NCI-H187 (cell line): Measurements from ENCODE around the gene SKIC2.
"Not testable (repeated sequence)": the region's sequence is repeated elsewhere in the genome, so short reads cannot be mapped to it uniquely, and the experiment has no call there.

Experiments used
- DNase-seq, 2 experiments: peaks; one replicate each; lab custom pipeline; 2025; lab: John Stamatoyannopoulos, UW

SKIC2 gene

DNA sequence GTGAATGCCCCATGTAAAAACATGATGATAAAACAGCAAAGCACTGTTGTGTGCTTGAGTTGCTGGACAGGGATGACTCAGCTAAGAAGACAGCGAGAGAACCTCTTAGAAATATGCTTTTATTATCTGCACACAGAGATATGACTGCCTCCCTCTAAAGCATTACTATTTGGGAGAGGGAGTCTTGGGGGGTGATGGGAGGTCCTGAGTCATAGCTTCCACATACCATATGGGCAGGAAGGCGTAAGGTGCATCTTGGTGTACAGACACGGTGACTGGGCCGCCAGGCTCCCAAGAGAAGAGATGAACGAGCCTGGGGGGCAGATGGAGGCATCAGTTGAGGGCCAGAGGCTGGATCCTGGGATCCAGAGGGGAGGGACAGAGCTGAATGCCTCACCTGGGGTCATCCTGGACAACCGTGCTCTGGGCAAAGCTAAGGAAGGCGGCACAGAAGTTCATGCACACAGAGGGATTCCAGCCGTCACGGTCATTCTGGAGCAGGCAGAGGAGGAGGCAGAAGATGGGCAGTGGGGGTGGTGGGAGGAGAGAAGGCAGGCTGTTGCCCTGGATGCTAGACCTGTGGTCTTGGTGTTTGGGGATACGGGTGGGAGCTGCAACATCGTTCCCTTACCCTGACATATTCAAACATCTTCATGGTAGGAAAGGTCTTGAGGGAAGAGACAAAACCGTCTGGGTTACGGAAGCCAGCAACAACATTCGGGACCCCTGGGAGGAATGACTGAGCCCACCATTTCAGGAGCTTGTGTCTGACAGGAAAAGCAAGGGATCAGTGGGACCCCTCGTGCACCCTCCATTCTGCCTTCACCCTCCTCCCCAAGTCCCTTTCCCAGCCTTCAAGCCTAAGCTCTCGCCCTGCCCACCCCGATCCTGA is 11.0 kb downstream of the SKIC2 start:
- no peak for DNase-seq

DNA sequence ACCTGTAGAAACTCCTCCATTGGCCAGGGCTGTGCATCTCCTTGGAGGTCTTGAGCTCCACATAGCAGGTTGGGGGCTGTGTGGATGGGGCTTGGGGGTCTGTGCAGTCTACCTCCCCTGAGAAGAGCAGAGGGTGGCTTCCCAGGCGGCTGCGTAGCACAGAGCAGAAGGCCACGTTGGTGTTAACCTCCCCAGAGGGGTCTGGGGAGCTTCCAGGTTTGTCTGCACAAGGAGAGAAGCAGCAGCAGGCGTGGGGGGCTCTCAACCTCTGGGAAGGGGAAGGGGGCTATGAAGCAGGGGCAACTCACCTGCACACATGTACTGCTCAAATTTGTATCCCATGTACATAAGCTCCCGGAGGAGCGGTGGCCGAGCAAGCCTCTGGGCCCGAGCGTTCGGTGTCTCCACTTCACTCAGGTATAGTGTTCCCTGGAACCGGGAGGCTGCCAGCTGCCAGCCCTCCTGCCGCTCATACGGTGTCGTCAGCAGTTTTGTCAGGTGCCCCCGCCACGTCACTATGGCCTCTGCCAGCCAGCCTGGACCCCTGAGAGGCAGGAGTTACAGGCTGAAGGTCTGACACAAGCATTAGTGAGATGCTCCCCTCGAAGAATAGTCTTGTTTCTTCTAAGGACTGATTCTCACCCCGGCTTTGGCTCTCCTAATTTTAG is 11.8 kb downstream of the SKIC2 start:
- DNase-seq, result no peak

DNA sequence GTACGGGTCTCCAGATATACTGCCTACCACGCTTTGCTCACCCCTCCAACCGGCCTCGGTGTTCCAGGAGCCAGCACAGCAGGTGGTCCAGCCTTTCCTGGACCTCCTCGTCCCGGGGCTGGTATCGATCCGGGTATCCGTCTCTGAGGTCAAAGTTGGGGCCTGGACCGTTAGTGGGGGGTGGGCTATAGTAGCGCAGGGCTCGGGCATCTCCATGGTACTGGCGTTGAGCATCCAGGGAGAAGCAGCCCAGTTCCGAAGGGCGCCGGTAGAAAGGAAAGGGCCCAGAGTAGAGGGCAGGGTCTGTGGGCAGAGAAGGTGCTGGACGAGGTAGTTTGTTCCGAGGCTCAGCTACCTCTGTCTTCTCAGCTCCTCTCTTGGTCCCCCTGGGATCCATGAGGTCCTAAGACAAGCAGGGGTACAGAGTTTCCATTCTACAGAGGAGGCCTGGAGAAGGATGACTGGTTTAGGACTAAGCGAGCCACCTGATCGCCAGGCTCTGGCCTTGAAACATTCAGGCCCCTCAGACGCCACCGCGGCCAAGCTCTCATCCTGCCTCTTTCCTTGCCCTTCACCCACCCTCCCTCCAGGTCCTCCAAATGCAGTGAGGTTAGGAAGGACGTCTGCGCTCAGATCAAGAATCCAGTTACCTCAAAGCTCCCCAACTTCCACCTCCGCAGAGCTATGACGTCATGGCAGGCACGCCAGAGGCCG is 12.5 kb downstream of the SKIC2 start:
- DNase-seq, result no peak

DNA sequence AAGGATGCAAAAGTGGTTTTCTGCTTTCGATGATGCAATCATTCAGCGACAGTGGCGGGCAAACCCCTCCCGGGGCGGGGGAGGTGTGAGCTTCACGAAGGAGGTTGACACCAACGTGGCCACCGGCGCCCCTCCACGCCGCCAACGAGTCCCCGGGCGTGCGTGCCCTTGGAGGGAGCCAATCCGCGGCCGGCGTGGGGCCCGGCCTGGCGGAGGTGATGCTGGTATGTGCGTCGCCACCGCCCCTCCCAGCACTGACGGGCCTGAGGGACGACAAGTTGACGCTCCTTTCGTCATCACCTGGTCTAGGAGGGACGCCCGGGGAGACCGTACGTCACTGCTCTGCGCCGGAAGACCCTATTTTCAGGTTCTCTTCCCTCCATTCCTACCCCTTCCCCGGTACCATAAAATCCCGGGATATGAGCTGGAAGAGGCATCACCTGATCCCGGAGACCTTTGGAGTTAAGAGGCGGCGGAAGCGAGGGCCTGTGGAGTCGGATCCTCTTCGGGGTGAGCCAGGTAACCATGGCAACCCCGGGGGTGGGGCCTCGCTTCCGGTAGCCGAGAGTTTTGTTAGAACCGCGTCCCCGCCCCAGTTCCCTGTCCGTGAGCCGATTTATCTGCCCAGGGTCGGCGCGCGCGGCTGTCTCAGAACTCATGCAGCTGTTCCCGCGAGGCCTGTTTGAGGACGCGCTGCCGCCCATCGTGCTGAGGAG is 13.2 kb downstream of the SKIC2 start, which contains the start of gene DXO:
DXO (minus strand) TSS at position 146 of the 716 bp plus-strand sequence. CDS start 463 bp downstream, outside the sequence.
- DNase-seq, result peak; percentile 94 to 97

DNA sequence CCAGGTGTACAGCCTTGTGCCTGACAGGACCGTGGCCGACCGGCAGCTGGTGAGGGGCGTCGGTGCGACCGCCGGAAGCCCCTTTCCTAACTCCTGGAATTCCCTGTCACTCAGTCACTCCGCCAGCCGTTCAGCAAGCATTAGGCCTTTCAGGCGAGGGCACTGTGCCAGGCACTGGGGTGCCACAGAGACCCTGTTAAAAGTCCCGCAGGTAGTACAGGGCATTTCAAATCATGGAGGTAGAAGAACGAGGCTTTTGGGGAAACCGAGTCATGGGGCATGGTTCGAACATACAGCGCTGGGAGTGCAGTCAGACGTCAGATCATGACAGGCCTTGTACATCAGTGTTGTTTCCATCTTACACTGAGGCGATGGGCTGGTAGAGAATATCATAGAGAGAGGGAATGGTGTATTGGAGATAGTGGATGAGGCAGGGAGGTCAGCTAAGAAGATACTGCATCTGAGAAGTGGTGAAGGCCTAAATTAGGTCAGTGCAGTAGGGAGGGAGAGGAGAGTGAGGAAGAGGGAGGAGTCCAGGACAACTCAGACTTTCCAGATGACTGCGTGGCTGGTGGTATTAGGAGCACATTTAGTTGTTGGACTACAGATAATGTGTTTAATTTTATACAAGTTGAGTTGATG is 13.9 kb downstream of the SKIC2 start:
- DNase-seq, result no peak

DNA sequence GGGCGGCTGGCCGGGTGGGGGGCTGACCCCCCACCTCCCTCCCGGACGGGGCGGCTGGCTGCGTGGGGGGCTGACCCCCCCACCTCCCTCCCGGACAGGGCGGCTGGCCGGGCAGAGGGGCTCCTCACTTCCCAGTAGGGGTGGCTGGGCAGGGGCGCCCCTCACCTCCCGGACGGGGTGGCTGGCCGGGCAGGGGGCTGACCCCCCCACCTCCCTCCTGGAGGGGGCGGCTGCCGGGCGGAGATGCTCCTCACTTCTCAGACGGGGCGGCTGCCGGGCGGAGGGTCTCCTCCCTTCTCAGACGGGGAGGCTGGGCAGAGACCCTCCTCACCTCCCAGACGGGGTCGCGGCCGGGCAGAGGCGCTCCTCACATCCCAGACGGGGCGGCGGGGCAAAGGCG is 17.1 kb downstream of the SKIC2 start:
- DNase-seq, result not testable (repeated sequence)

DNA sequence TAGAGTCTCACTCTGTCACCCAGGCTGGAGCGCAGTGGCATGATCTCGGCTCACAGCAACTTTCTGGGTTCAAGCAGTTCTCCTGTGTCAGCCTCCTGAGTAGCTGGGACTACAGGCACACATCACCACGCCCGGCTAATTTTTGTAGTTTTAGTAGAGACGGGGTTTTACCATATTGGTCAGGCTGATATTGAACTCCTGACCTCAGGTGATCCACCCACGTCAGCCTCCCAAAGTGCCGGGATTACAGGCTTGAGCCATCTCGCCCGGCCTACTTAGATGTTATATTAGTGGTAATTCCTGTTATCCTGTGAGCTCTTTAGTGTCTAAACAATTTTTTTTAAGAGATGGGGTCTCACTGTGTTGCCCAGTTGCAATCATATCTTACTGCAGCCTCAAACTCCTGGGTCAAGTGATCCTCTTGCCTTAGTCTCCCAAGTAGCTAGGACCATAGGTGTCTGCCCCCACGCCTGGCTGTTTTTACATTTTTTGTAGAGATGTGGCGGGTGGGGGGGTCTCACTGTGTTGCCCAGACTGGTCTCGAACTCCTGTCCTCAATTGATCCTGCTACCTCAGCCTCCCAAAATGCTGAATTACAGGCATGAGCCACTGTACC is 18.9 kb downstream of the SKIC2 start:
- no peak for DNase-seq

DNA sequence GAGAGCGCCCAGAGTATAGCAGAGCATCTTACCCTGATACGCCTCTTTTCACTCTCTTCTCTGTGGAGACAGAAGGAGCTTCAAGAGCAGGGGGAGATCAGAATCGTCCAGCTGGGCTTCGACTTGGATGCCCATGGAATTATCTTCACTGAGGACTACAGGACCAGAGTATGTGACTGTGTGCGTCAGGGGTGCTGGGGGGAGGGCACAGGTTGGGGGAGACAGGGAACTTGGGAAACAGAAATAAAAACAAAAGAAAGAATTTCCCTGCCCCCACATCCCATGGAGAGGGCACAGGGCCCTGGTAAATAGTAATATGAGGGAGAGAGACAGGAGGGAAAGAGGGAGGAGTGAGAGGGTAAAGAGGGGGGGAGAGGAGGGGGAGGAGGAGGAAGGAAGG is 19.9 kb downstream of the SKIC2 start:
- DNase-seq, result no peak

DNA sequence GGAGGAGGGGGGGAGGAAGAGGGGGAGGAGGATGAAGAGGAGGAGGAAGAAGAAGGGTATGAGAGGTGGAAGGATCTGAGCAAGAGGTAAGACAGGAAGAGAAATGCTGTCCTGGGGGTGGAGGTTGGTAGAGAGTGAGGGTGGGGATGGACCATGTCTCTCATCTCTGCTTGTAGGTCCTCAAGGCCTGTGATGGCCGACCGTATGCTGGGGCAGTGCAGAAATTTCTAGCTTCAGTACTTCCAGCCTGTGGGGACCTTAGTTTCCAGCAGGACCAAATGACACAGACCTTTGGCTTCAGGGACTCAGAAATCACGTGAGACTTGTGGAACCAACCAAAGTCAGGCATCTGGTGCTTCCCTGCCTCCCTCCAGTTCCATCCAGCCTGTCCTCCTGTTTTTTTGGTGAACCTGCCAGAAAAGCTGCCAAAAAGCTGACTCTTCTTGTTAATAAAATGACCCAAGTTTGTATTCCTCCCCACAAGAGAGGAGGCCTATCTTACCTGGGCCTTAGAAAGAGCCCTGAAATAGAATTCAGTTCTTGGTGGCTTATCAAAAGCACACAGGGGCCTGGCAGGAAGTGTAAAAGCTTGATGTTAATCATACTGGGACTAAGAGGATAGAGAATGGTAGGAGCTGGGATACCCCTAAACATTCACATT is 20.4 kb downstream of the SKIC2 start:
- no peak for DNase-seq

DNA sequence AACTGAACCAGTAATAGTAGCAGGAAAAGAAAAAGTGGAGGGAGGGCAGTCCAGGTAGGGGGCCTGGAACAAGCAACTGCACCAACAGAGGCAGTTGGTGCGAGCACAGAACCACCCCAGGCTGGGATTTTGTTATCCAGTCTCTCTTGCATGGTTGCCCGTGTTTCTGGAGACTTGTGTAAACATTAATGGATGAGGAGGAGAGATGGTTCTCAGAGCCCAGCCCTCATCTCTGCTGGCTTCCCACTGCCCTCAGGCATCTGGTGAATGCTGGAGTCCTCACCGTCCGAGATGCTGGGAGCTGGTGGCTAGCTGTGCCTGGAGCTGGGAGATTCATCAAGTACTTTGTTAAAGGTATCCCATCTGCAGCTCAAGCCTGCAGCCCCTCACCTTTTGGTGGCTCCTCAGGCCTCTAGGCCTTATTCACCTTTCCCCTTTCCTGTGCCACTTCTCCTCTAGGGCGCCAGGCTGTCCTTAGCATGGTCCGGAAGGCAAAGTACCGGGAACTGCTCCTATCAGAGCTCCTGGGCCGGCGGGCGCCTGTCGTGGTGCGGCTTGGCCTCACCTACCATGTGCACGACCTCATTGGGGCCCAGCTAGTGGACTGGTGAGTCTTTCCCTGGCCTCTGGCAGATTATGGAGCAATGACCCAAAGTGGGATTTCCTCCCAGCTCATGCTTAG is 21.4 kb downstream of the SKIC2 start:
- DNase-seq, result not testable (repeated sequence)

DNA sequence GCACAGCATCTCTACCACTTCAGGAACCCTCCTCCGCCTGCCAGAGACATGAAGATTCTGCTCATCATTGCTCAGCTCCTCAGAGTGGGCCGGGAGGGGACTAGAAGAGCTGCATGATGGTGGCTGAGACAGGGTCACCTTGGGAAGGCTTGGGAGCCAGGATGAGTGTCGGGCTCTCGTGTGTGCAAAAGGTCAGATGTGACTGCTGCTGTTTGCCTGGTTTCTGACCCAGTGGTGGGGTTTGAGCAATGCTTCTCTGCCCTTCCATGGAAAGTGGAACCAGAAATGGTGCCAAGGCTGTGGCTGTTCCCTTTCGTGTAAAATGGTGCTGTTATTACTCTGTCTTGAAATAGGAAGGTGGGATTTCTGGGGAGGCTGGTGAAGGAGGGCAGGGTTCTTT is 22.0 kb downstream of the SKIC2 start:
- not testable (repeated sequence) for DNase-seq

DNA sequence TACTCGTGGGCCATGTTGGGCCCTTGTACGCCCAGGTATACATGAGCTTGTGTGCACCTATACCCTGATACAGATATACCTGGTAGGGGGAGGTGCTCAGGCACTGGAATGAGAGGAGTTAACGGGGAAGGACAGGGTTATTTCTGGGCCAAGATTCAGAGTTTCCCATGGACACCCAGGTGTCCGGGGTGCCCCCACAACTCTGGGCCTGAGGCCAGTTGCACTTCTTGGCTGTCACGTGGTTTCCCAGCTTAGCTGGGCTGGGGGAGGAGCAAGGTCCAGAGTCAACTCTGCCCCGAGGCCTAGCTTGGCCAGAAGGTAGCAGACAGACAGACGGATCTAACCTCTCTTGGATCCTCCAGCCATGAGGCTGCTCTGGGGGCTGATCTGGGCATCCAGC is 22.8 kb downstream of the SKIC2 start, which contains the start of gene C4A:
C4A (plus strand) TSS at position 314 of the 400 bp plus-strand sequence; CDS start at position 365, 51 bp downstream.
- DNase-seq, result not testable (repeated sequence)

DNA sequence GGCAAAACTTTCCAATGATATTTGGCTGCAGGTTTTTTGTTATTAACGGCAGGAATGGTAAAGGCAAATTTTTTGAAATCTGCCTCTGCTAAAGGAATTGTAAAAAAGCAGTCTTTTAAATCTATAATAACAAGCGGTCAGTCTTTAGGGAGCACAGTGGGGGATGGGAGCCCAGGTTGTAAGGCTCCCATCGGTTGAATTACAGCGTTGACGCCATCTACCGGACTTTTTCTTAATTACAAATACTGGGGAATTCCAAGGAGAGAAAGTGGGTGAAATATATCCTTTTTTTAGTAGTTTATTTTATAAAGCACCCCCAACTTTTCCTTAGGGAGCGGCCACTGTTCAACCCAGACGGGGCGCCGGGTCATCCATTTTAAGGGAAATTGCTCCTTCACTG is 30.4 kb downstream of the SKIC2 start:
- DNase-seq, result not testable (repeated sequence)

DNA sequence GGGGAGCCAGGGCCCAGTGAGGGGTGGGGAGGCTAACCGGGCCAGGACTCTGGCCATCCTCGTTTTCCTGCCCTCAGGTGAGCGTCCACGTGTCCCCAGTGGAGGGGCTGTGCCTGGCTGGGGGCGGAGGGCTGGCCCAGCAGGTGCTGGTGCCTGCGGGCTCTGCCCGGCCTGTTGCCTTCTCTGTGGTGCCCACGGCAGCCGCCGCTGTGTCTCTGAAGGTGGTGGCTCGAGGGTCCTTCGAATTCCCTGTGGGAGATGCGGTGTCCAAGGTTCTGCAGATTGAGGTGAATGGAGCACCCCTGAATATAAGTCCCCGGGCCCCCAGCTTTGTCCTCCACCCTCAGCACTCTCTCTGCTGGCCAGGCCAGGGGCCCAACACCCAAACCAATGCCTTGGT is 35.4 kb downstream of the SKIC2 start:
- not testable (repeated sequence) for DNase-seq

DNA sequence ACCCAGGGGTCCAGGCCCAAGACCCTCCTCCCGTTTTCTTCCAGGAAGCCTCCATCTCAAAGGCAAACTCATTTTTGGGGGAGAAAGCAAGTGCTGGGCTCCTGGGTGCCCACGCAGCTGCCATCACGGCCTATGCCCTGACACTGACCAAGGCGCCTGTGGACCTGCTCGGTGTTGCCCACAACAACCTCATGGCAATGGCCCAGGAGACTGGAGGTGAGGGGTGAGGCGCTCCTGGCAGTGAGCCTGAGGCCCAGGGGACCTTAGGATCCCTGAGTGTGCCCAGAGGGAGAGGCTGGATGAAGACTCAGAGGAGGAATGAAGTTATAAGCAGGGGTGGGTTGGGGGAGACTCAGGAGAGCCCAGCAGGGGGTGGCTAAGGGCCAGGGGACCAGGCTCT is 37.4 kb downstream of the SKIC2 start:
- not testable (repeated sequence) for DNase-seq

DNA sequence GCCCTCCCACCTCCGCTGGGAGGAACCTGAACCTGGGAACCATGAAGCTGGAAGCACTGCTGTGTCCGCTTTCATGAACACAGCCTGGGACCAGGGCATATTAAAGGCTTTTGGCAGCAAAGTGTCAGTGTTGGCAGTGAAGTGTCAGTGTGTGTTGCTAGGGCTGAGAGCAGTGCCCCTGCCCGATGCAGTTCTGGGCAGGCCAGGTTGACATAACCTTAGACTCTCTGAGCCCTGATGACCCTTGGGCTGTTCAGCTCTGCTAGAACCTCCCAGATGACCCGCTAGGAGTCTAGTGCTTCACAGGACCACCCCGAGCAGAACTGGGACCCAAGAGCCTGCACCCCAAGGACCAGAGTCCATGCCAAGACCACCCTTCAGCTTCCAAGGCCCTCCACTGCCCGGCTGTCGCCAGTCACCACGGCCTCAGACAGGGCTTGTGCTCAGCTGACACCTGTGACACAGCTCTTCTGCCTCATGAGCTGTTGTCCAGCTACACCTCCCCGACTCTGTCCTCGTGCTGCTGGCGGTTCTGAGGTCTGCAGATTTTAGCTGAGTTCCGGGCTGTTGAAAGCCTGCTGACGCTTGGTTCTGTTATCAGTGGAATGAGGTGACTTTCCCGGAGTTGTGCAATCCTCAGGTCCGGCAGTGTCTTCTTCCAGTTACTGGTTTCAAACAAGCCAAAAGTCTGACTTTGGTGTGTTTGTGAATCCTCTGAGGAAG is 43.7 kb downstream of the SKIC2 start:
- DNase-seq, result not testable (repeated sequence)

DNA sequence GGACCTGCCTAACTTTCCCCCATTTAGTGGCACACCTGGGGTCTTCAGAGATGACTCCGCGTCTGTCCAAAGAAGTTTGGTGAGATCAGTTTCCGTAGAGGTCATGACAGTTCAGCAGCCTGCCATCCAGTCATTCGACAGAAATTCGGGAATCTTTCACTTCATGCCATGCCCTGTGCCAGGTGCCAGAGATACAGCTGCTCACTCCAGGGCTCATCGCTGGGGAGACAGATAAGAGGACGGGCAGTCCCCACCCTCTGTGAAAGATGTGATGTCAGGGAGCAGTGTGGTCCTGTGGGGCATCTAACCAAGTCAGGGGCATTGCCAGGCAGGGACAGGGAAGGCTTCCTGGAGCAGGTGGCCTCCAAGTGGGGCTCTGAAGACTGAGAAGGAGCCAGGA is 44.3 kb downstream of the SKIC2 start:
- not testable (repeated sequence) for DNase-seq

DNA sequence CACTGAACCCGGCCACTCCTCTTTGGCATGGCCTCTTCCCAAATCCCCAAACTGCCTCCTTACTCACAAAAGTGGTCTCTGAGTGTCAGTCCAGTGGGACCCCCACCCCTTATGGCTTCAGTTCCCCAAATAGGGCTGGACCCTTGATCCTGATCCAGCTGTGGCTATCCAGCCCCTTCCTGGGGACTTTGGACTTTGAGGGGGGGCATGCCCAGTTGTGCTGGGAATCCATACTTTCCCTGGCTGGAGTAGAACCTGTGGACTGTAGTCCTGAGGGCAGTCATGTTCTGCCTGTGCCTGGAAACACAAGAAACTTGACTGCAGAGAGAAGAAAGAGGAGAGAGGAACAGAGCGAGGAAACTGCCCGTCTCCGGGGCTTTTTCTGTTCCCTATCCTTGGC is 45.4 kb downstream of the SKIC2 start:
- not testable (repeated sequence) for DNase-seq
